Measurements from ENCODE around the gene TGIF2.

GRCh38 chr20:36569847-36570429, 3.5 kb upstream of the TGIF2 start:
- TF ChIP-seq POLR2A (IDR thresholded peaks at IDR 0.05) (no peak), CTCF (IDR thresholded peaks at IDR 0.05) (no peak)

All from right lobe of liver (tissue), 4 donors.